Measurements from ENCODE around the gene IFI6.
"Not testable (repeated sequence)": the region's sequence is repeated elsewhere in the genome, so short reads cannot be mapped to it uniquely, and the experiment has no call there.

IFI6 gene

DNA sequence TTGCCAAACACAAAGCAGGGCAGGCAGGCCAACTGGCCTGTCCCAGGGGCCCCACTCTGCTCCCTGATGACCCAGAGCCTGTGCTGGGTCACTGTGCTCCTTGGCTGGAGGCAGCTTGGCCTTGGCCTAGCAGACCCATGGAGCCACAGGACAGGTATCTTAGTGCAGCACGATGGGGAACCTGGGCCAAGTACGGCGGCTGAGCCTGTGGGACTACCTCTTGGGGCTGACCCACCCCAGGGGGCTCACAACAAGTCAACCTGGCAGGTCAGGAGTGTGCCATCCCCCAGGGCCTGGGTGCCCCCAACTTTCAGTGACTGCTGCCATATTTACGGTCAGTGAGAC lies 26.9 kb downstream of the IFI6 start:
- no peak for DNase-seq (ENCODE audit: low spot score)
- in situ Hi-C loops (cut with MboI; ENCODE audit: low sequenced_read_pairs, unreplicated experiment), result no loop called here
- TF ChIP-seq, protein P1, sequence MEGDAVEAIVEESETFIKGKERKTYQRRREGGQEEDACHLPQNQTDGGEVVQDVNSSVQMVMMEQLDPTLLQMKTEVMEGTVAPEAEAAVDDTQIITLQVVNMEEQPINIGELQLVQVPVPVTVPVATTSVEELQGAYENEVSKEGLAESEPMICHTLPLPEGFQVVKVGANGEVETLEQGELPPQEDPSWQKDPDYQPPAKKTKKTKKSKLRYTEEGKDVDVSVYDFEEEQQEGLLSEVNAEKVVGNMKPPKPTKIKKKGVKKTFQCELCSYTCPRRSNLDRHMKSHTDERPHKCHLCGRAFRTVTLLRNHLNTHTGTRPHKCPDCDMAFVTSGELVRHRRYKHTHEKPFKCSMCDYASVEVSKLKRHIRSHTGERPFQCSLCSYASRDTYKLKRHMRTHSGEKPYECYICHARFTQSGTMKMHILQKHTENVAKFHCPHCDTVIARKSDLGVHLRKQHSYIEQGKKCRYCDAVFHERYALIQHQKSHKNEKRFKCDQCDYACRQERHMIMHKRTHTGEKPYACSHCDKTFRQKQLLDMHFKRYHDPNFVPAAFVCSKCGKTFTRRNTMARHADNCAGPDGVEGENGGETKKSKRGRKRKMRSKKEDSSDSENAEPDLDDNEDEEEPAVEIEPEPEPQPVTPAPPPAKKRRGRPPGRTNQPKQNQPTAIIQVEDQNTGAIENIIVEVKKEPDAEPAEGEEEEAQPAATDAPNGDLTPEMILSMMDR (IDR thresholded peaks at IDR 0.05; ENCODE audit: borderline replicate concordance, control extremely low read depth, extremely low read depth, insufficient read depth, missing control alignments), result no peak

DNA sequence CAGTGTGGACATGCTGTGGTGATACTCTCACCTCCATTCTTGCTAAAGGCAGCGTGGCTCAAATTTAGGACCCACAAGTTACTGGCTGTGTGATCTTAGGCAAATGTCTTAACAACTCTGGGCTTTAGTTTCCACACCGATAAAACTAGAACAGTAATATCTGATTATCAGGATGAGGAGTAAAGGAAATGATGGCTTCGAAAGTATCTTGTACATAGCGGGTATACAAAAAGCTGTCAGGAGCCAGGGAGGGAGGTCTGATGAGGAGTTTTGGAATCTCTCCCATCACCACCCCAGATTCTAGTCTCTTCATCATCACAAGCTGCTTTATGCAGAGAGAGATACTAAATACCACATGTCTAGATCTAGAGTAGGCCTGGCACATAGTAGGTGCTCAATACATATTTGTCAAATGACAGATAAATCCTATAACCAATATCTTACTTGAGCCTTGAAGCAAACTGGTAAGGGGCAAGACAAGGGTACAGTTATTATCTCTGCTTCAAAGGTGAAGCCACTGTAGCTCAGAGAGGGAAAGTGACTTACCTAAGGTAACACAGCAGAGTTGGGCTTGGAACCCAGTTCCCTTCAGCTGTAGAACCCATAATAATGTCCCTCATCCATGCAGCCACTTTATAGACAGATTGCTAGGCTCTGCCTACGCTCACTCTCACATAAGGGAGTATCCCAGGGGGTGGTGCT lies 27.5 kb downstream of the IFI6 start:
- in situ Hi-C loops (cut with MboI; ENCODE audit: low sequenced_read_pairs, unreplicated experiment), result no loop called here
- DNase-seq (ENCODE audit: low spot score), result no peak
- TF ChIP-seq, protein P1 (IDR thresholded peaks at IDR 0.05; ENCODE audit: borderline replicate concordance, control extremely low read depth, extremely low read depth, insufficient read depth, missing control alignments), result no peak

DNA sequence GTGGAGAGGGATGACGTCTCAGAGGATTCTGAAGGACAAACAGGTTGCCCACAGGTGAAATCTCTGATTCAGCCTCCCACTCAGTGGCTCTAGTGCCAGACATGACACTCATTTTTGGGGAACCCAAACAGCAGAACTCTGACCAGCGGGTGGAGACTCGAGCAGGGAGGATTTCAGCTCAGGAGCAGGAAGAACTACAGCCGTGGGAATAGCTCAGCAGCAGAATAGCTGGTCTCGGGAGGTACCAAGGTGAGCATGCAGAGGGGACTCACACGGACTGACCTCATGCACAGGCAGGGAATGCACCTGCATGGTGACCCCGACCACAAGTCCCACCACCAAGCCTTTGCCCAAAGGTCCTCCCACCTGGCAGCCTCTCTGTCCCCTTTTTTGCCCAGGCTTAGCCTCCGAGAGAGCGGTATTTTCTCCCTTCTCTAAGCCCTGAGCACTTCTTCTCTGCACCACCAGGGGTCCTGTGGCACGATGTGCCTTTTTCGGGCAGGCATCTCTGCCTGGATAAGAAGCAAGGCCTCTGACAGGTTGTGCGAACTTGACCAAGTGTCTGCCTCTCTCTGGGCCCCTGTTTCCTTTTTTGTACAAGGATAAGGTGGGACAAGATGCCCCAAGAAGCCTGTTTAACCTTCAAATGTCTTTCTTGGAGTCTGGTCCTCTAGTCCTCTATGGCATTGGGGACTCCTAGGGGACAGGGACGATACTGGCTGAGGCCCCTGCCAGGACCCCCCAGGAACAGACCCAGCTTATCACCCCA lies 28.2 kb downstream of the IFI6 start:
- in situ Hi-C loops (cut with MboI; ENCODE audit: low sequenced_read_pairs, unreplicated experiment), result no loop called here
- peak; percentile 76 for DNase-seq (ENCODE audit: low spot score)
- TF ChIP-seq, protein P1 (IDR thresholded peaks at IDR 0.05; ENCODE audit: borderline replicate concordance, control extremely low read depth, extremely low read depth, insufficient read depth, missing control alignments), result peak; percentile 60

DNA sequence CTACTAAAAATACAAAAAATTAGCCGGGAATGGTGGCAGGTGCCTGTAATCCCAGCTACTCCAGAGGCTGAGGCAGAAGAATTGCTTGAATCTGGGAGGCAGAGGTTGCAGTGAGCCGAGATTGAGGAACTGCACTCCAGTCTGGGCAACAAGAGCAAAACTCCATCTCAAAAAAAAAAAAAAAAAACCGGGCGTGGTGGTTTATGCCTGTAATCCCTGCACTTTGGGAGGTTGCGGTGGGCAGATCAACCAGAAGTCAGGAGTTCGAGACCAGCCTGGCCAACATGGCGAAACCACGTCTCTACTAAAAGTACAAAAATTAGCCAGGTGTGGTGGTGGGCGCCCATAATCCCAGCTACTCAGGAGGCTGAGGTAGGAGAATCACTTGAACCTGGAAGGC lies 31.5 kb downstream of the IFI6 start:
- in situ Hi-C loops (cut with MboI; ENCODE audit: low sequenced_read_pairs, unreplicated experiment); DNase-seq (ENCODE audit: low spot score): not testable (repeated sequence)

DNA sequence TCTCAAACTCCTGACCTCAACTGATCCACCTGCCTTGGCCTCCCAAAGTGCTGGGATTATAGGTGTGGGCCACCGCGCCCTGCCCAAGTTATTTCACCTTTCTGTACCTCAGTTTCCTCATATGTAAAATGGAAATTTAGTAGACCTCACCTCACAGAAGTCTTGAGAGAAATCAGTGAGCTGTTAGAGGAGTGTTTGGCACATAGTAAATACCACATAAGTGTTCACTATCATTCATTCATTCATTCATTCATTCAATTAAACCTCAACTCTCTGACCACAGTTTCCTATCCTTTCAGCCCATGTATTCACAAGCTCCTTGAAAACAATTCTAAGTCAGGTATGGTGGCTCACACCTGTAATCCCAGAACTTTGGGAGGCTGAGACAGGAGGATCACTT lies 33.2 kb downstream of the IFI6 start:
- TF ChIP-seq, protein P1 (IDR thresholded peaks at IDR 0.05; ENCODE audit: borderline replicate concordance, control extremely low read depth, extremely low read depth, insufficient read depth, missing control alignments), result no peak
- in situ Hi-C loops (cut with MboI; ENCODE audit: low sequenced_read_pairs, unreplicated experiment), result no loop called here
- no peak for DNase-seq (ENCODE audit: low spot score)

DNA sequence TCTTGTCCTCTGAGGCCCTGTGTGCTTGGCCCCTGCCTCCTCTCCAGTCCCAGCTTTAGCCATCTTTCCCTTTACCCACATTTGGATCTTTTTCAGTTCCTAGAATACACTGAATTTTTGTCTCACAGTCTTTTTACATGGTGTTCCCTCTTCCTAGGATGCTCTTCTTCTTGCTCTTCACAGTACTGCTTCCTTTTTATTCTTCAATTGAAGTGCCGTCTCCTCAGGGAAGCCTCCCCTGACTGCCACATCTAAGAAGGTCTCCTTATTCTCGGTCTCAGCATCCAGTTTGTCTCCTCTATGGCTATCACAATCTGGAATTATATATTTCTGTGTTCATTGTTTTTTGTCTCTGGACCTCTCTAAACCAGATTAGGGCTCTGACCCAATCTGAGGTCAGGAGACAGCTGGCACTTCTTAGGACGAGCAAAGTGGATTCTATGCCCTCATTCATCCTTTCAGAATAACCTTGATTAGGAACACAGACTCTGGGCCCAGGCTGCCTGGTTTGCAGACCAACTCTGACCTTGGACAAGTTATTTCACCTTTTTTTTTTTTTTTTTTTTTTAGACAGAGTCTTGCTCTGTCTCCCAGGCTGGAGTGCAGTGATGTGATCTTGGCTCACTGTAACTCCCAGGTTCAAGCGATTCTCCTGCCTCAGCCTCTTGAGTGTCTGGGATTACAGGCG lies 33.8 kb downstream of the IFI6 start:
- DNase-seq (ENCODE audit: low spot score), result no peak
- in situ Hi-C loops (cut with MboI; ENCODE audit: low sequenced_read_pairs, unreplicated experiment), result no loop called here
- TF ChIP-seq, protein P1 (IDR thresholded peaks at IDR 0.05; ENCODE audit: borderline replicate concordance, control extremely low read depth, extremely low read depth, insufficient read depth, missing control alignments), result no peak
